ENCODE results near the gene LRRTM4. TPM values are rescaled to one million over a fixed set of nuclear protein-coding genes. Genes with fewer than 3 reads are reported as not detected.
A peak's percentile ranks its signal among the peaks of the same experiment; 100 is the strongest.

The LRRTM4 gene
- total and polyA plus RNA-seq, 2 donors from 2014 or later, result 0.19 TPM; not detected in 1

- Histone ChIP-seq H3K9ac (ENCODE audit: low read length in 3 of 3) (no peak overlapping the region), H3K27me3 (ENCODE audit: control insufficient read depth, insufficient read depth, low read length) (no peaks in the 10 kb centered on the region), H3K27ac (ENCODE audit: low read depth in 2 of 2, low read length in 2 of 2) (no peak overlapping the region), H3K4me1 (ENCODE audit: control insufficient read depth in 2 of 3, insufficient read depth in 2 of 3, low read depth in 1 of 3, low read length in 3 of 3) (no peaks in the 10 kb centered on the region), H3K36me3 (ENCODE audit: control insufficient read depth in 2 of 3, insufficient read depth in 3 of 3, low read length in 3 of 3) (no peaks in the 10 kb centered on the region), H3K9me3 (ENCODE audit: control insufficient read depth in 2 of 3, insufficient read depth in 1 of 3, low read length in 3 of 3) (no peaks in the 10 kb centered on the region), H3K4me3 (ENCODE audit: low read length in 3 of 3) (no peak overlapping the region)
- intact Hi-C loops (cut with DNase I), result no loop called here
- no peak for TF ChIP-seq CTCF (IDR thresholded peaks at IDR 0.05; ENCODE audit: borderline replicate concordance, extremely low read depth, insufficient read depth)
- FAIRE-seq, result no peak
- DNase-seq, result peak in 1 of 5 donors; percentile 6
Observed at GRCh38 chr2:77314721-77315120, 207.5 kb downstream of the LRRTM4 start.

- no peak for TF ChIP-seq CTCF (IDR thresholded peaks at IDR 0.05; ENCODE audit: borderline replicate concordance, extremely low read depth, insufficient read depth)
- no peak overlapping the region for H3K27ac ChIP-seq (ENCODE audit: low read depth in 2 of 2, low read length in 2 of 2)
- intact Hi-C loops (cut with DNase I), result no loop called here
- no peaks in the 10 kb centered on the region for H3K4me1 ChIP-seq (ENCODE audit: control insufficient read depth in 2 of 3, insufficient read depth in 2 of 3, low read depth in 1 of 3, low read length in 3 of 3)
- DNase-seq (peak in 1 of 5 donors; percentile 18), FAIRE-seq (no peak)
- H3K27me3 ChIP-seq (ENCODE audit: control insufficient read depth, insufficient read depth, low read length), result no peaks in the 10 kb centered on the region
- H3K36me3 ChIP-seq (ENCODE audit: control insufficient read depth in 2 of 3, insufficient read depth in 3 of 3, low read length in 3 of 3), result no peaks in the 10 kb centered on the region
- H3K9me3 ChIP-seq (ENCODE audit: control insufficient read depth in 2 of 3, insufficient read depth in 1 of 3, low read length in 3 of 3), result no peaks in the 10 kb centered on the region
- no peak overlapping the region for H3K4me3 ChIP-seq (ENCODE audit: low read length in 3 of 3)
- no peak overlapping the region for H3K9ac ChIP-seq (ENCODE audit: low read length in 3 of 3)
Observed at GRCh38 chr2:77310416-77310815, 211.8 kb downstream of the LRRTM4 start.

- Histone ChIP-seq H3K9me3 (ENCODE audit: control insufficient read depth in 2 of 3, insufficient read depth in 1 of 3, low read length in 3 of 3) (no peaks in the 10 kb centered on the region), H3K9ac (ENCODE audit: low read length in 3 of 3) (no peak overlapping the region), H3K27me3 (ENCODE audit: control insufficient read depth, insufficient read depth, low read length) (no peaks in the 10 kb centered on the region), H3K36me3 (ENCODE audit: control insufficient read depth in 2 of 3, insufficient read depth in 3 of 3, low read length in 3 of 3) (no peaks in the 10 kb centered on the region), H3K27ac (ENCODE audit: low read depth in 2 of 2, low read length in 2 of 2) (no peak overlapping the region), H3K4me1 (ENCODE audit: control insufficient read depth in 2 of 3, insufficient read depth in 2 of 3, low read depth in 1 of 3, low read length in 3 of 3) (no peaks in the 10 kb centered on the region), H3K4me3 (ENCODE audit: low read length in 3 of 3) (no peak overlapping the region)
- FAIRE-seq, result no peak
- intact Hi-C loops (cut with DNase I), result no loop called here
- DNase-seq, result no peak
- TF ChIP-seq CTCF (IDR thresholded peaks at IDR 0.05; ENCODE audit: borderline replicate concordance, extremely low read depth, insufficient read depth), result no peak
Observed at GRCh38 chr2:77309725-77310124, 212.5 kb downstream of the LRRTM4 start.

GRCh38 chr2:77301441-77301840, 220.7 kb downstream of the LRRTM4 start:
- no peak for TF ChIP-seq CTCF (IDR thresholded peaks at IDR 0.05; ENCODE audit: borderline replicate concordance, extremely low read depth, insufficient read depth)
- no peak overlapping the region for H3K4me3 ChIP-seq (ENCODE audit: low read length in 3 of 3)
- no peak overlapping the region for H3K27ac ChIP-seq (ENCODE audit: low read depth in 2 of 2, low read length in 2 of 2)
- FAIRE-seq, result no peak
- H3K27me3 ChIP-seq (ENCODE audit: control insufficient read depth, insufficient read depth, low read length), result no peaks in the 10 kb centered on the region
- no peak for DNase-seq
- intact Hi-C loops (cut with DNase I), result no loop called here
- H3K4me1 ChIP-seq (ENCODE audit: control insufficient read depth in 2 of 3, insufficient read depth in 2 of 3, low read depth in 1 of 3, low read length in 3 of 3), result no peaks in the 10 kb centered on the region
- no peaks in the 10 kb centered on the region for H3K9me3 ChIP-seq (ENCODE audit: control insufficient read depth in 2 of 3, insufficient read depth in 1 of 3, low read length in 3 of 3)
- no peak overlapping the region for H3K9ac ChIP-seq (ENCODE audit: low read length in 3 of 3)
- H3K36me3 ChIP-seq (ENCODE audit: control insufficient read depth in 2 of 3, insufficient read depth in 3 of 3, low read length in 3 of 3), result no peaks in the 10 kb centered on the region
